Astrocyte (in vitro differentiated cells and primary cell): ENCODE data around the gene ALLC. TPM values are rescaled to one million over a fixed set of nuclear protein-coding genes. Genes with fewer than 3 reads are reported as not detected.

Source experiments
- DNase-seq: peaks from one replicate; pipeline ENCODE4 v3.0.0-alpha.2; 2010; ENCODE audit warnings: low read depth
- FAIRE-seq: peaks from 2 replicates; lab custom pipeline; 2011; peaks lifted over from hg19 to GRCh38; lab: Jason Lieb, UNC
- H2AFZ ChIP-seq: 2 replicates; pipeline ENCODE4 v1.6.0; 2012; ENCODE audit warnings: low read depth, low read length, inconsistent platforms
- H3K27ac ChIP-seq: 2 replicates; pipeline ENCODE4 v1.5.1; 2011; ENCODE audit warnings: low read depth, low read length, inconsistent platforms
- H3K27me3 ChIP-seq: 2 replicates; pipeline ENCODE4 v1.6.0; 2011; ENCODE audit warnings: low read length, inconsistent platforms; ENCODE audit not compliant: insufficient read depth
- H3K36me3 ChIP-seq: 2 replicates; pipeline ENCODE4 v1.5.1; 2011; ENCODE audit warnings: low read length, inconsistent platforms; ENCODE audit not compliant: insufficient read depth
- H3K4me1 ChIP-seq: 2 replicates; pipeline ENCODE4 v1.5.1; 2011; ENCODE audit warnings: low read length, inconsistent platforms; ENCODE audit not compliant: insufficient read depth
- H3K4me2 ChIP-seq: 2 replicates; pipeline ENCODE4 v1.6.0; 2012; ENCODE audit warnings: low read length, inconsistent platforms
- H3K4me3 ChIP-seq: 2 replicates; pipeline ENCODE4 v1.5.1; 2011; ENCODE audit warnings: low read depth, mild to moderate bottlenecking, low read length, inconsistent platforms; ENCODE audit not compliant: insufficient read depth
- H3K79me2 ChIP-seq: 2 replicates; pipeline ENCODE4 v1.6.0; 2012; ENCODE audit warnings: mild to moderate bottlenecking, low read length, inconsistent platforms; ENCODE audit not compliant: insufficient read depth
- H3K9ac ChIP-seq: 2 replicates; pipeline ENCODE4 v1.6.0; 2012; ENCODE audit warnings: mild to moderate bottlenecking, low read length, inconsistent platforms
- H3K9me3 ChIP-seq: 2 replicates; pipeline ENCODE4 v1.5.1; 2012; ENCODE audit warnings: low read depth, mild to moderate bottlenecking, low read length, inconsistent platforms; ENCODE audit not compliant: insufficient read depth
- H4K20me1 ChIP-seq: 2 replicates; pipeline ENCODE4 v1.6.0; 2012; ENCODE audit warnings: low read length, inconsistent platforms; ENCODE audit not compliant: insufficient read depth
- H3K27ac Mint-ChIP-seq: one replicate; pipeline ENCODE4 v1.8.0; 2021; ENCODE audit warnings: mild to moderate bottlenecking, mixed read lengths; ENCODE audit not compliant: unreplicated experiment
- H3K27me3 Mint-ChIP-seq: one replicate; pipeline ENCODE4 v1.8.0; 2021; ENCODE audit warnings: low read depth, mixed read lengths; ENCODE audit not compliant: unreplicated experiment
- H3K36me3 Mint-ChIP-seq: one replicate; pipeline ENCODE4 v1.8.0; 2021; ENCODE audit warnings: low read depth, mixed read lengths; ENCODE audit not compliant: unreplicated experiment
- H3K4me1 Mint-ChIP-seq: one replicate; pipeline ENCODE4 v1.8.0; 2021; ENCODE audit warnings: low read depth, mixed read lengths; ENCODE audit not compliant: unreplicated experiment
- H3K4me3 Mint-ChIP-seq: one replicate; pipeline ENCODE4 v1.8.0; 2021; ENCODE audit warnings: mild to moderate bottlenecking, moderate library complexity, mixed read lengths; ENCODE audit not compliant: unreplicated experiment
- H3K9me3 Mint-ChIP-seq: one replicate; pipeline ENCODE4 v1.8.0; 2021; ENCODE audit warnings: mild to moderate bottlenecking, mixed read lengths; ENCODE audit not compliant: unreplicated experiment
- EZH2 ChIP-seq: IDR thresholded peaks from 2 replicates; pipeline ENCODE4 v1.6.1; 2012; ENCODE audit warnings: mild to moderate bottlenecking, low read length, inconsistent platforms; ENCODE audit not compliant: insufficient read depth
- total RNA-seq: library from RNA; stranded (reverse); gene quantifications from 2 replicates; pipeline ENCODE4 v1.2.1, GENCODE V29; 2021
- TF ChIP-seq, protein P1 (sequence below): IDR thresholded peaks from 2 replicates; pipeline ENCODE4 v1.5.1; 2011; ENCODE audit warnings: low read depth, mild to moderate bottlenecking, inconsistent platforms, low read length, moderate library complexity; ENCODE audit not compliant: insufficient read depth

Gene ALLC
- total RNA-seq, 1 donor from 2014 or later, result not detected

- H3K36me3 Mint-ChIP-seq, result no peaks in the 10 kb centered on the region
- TF ChIP-seq, protein P1, sequence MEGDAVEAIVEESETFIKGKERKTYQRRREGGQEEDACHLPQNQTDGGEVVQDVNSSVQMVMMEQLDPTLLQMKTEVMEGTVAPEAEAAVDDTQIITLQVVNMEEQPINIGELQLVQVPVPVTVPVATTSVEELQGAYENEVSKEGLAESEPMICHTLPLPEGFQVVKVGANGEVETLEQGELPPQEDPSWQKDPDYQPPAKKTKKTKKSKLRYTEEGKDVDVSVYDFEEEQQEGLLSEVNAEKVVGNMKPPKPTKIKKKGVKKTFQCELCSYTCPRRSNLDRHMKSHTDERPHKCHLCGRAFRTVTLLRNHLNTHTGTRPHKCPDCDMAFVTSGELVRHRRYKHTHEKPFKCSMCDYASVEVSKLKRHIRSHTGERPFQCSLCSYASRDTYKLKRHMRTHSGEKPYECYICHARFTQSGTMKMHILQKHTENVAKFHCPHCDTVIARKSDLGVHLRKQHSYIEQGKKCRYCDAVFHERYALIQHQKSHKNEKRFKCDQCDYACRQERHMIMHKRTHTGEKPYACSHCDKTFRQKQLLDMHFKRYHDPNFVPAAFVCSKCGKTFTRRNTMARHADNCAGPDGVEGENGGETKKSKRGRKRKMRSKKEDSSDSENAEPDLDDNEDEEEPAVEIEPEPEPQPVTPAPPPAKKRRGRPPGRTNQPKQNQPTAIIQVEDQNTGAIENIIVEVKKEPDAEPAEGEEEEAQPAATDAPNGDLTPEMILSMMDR, result no peak
- no peak for TF ChIP-seq EZH2
- no peaks in the 10 kb centered on the region for H3K79me2 ChIP-seq
- H3K9me3 ChIP-seq, result no peaks in the 10 kb centered on the region
- H2AFZ ChIP-seq, result no peak overlapping the region
- DNase-seq (no peak), FAIRE-seq (no peak)
- H3K9me3 Mint-ChIP-seq, result peaks cover 3% of the 10 kb centered on the region
- H4K20me1 ChIP-seq, result no peaks in the 10 kb centered on the region
- H3K4me3 Mint-ChIP-seq, result no peak overlapping the region
- no peak overlapping the region for H3K4me3 ChIP-seq
- H3K27ac ChIP-seq, result no peak overlapping the region
- no peaks in the 10 kb centered on the region for H3K4me1 Mint-ChIP-seq
- no peaks in the 10 kb centered on the region for H3K27me3 ChIP-seq
- H3K27me3 Mint-ChIP-seq, result peaks cover 21% of the 10 kb centered on the region
- no peak overlapping the region for H3K27ac Mint-ChIP-seq
- no peaks in the 10 kb centered on the region for H3K36me3 ChIP-seq
- H3K4me2 ChIP-seq, result no peak overlapping the region
- no peak overlapping the region for H3K9ac ChIP-seq
- H3K4me1 ChIP-seq, result no peaks in the 10 kb centered on the region
Observed at GRCh38 chr2:3630631-3631030, 27.4 kb upstream of the ALLC start.

GRCh38 chr2:3631161-3631850 lies 26.7 kb upstream of the ALLC start:
- no peak for FAIRE-seq
- TF ChIP-seq EZH2, result no peak
- TF ChIP-seq, protein P1, result no peak

More at GRCh38 chr2:3631161-3631850, 26.7 kb upstream of the ALLC start:
- no peaks in the 10 kb centered on the region for H4K20me1 ChIP-seq
- H3K9ac ChIP-seq, result no peak overlapping the region
- no peak overlapping the region for H3K27ac ChIP-seq
- Mint-ChIP-seq H3K36me3 (no peaks in the 10 kb centered on the region), H3K4me3 (no peak overlapping the region), H3K27ac (no peak overlapping the region), H3K9me3 (peaks cover 3% of the 10 kb centered on the region), H3K27me3 (peaks cover 25% of the 10 kb centered on the region), H3K4me1 (no peaks in the 10 kb centered on the region)
- DNase-seq, result no peak
- no peaks in the 10 kb centered on the region for H3K4me1 ChIP-seq
- H3K4me2 ChIP-seq, result no peak overlapping the region
- H3K9me3 ChIP-seq, result no peaks in the 10 kb centered on the region
- no peak overlapping the region for H2AFZ ChIP-seq
- H3K36me3 ChIP-seq, result no peaks in the 10 kb centered on the region
- no peaks in the 10 kb centered on the region for H3K79me2 ChIP-seq
- no peak overlapping the region for H3K4me3 ChIP-seq
- H3K27me3 ChIP-seq, result no peaks in the 10 kb centered on the region
